HG03280 (cell line): ENCODE measurements around the gene CHRNA7.
"Not testable (repeated sequence)": the region's sequence is repeated elsewhere in the genome, so short reads cannot be mapped to it uniquely, and the experiment has no call there.

Source experiments
- ATAC-seq: cut with Tn5 transposase; IDR thresholded peaks from one replicate; pipeline ENCODE4 v1.9.1; 2021; ENCODE audit warnings: mild to moderate bottlenecking, moderate library complexity; ENCODE audit not compliant: unreplicated experiment

Gene CHRNA7

DNA sequence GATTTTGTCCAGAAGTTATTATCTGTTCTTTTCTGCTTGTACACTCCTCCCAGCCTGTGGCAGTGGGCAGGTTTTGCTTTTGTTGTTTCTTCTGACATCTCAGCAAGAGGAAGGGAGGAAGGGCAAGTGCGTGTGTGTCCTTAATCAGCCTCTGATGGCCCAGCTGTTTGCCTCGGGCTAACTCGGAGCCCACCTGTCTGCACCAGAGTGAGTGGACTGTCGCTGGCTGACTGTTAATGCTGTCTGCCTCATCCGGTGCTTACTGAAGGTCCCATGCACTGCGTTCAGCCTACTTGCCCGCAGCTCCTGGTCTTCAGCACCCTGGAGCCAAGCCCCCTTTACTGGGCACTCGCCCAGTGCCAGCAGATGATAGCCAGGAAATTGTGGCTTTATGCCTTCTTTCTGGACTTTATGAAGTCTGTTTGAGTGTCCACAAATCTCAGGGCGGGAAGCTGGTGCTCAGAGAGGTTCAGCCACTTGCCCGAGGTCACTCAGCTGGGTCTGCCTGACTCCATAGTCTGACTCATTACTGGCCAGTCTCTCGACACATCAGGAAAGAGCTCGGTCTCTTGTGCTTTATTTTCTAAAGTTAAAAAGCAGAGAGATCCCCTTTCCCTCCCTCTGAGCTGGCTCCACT lies 89.5 kb downstream of the CHRNA7 start:
- ATAC-seq: no peak

DNA sequence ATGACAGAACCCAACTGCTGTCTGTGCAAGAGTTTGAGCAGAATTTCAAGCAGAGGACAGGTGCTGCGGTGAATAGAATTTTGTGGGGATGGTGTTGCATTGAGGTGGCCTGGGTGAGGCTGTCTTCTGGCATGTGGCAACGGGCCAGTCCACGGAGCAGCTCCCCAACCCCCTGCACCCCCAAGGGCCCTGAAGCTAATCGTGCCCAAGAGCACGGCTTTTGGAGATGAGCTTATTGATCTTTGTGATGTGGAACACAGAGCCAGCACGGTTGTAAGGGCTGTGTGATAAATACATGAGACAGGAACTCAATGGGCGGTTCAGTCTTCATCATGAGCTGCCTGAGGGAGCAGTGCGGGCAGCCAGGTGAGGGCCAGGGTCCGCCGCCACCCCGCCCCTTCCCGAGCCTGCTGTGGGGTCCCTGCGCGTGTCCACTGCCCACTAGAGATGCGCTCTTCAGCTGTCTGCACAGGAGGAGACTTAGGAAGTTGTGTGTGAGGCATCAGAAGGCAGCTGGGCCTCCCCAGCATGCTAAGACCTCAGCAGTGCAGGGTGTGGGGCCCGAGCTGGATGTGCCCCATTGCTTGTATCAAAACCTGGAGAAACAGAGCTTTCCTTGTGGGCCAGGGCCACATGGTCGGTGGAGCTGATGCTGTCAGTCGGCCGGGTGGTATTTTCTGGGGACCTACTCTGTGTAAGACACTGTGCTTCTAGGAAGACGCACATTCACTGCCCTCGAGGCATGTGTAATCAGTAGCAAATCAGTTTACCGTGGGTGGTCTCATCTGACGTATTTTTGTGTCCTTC lies 90.5 kb downstream of the CHRNA7 start:
- ATAC-seq: no peak

DNA sequence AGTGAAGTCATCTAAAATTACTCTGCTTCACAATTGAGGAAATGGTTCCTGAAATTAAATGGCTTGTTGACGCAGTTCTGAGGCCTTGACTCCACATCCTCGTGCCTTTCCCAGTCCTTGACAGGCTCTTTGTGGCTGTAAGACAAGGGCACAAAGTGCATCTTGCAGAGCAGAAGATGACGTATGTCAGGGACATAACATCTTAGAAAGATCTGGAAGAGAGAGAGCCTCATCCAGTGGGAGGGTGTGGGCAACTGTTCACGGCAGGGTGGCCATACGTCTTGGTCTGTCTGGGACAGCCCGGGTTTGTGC lies 91.0 kb downstream of the CHRNA7 start:
- no peak for ATAC-seq

DNA sequence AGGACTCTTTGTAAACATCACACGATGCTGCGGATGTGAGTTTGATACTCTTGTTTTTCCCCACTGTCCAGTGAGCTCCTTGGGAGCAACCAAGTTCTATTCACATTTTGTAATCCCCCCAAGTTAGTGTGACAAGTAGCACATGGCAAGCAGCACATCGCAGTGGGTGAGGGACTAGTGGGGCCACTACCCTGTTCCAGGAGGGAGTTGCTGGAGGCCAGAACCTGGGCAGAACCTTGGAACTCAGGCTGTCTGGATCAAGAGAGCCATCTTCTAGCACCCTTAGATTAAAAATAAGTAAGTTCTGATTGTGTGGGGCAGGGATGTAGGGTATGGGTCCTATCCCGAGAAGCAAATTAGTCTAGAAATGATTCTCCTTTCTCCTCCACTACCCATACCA lies 91.7 kb downstream of the CHRNA7 start:
- ATAC-seq: no peak

DNA sequence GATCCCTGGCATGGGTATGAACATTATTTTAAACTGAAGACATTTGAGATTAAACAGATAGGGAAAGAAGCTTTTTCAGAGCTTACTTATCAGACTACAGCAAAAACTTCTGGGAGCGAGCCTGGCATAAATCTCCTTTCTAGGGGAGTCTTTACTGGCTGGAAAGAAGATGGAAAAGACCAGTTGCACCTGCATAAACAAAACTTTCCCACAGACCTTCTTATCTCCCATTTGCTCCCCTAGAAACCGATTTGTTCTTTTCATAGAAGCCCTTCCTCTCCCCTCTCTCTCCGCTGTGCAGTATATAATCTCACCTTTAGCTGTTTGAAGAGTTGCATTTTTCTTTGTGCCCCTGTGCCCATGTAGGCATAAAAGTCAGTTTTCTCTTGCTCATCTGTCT lies 93.2 kb downstream of the CHRNA7 start:
- no peak for ATAC-seq

DNA sequence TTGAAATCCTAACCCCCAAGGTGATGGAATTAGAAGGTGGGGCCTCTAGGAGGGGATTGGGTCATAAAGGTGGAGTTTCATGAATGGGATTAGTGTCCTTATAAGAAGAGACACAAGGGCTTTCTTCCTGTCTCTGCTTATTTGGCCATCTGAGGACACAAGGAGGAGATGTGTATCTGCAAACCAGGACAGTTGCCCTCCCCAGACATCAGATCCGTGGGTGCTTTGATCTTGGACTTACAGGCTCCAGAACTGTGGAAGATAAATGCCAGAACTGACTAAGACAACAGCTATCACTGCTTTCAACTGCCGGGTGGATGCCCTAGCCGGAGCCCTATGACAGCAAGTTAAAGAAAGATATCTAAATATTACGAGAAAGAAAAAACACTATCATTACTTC lies 94.4 kb downstream of the CHRNA7 start:
- ATAC-seq: no peak

DNA sequence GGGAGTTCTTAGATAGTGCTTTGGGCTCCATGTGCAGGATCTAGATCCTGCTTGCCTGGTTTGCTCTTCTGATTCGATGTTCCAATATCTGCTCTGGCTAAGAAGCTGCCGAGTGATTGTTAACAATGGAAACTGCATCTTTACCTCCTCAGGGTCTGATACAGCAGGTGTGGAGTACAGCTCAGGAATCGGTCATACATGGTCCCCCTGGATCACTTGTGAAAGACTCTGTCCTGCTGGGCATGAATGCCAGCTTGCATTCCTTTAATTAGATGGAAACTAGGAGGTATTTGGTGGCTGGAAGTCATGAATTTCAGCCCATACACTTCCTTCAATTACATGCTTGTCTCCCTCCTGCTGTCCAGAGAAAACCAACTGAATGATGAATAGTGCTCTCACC lies 95.3 kb downstream of the CHRNA7 start:
- ATAC-seq: no peak

DNA sequence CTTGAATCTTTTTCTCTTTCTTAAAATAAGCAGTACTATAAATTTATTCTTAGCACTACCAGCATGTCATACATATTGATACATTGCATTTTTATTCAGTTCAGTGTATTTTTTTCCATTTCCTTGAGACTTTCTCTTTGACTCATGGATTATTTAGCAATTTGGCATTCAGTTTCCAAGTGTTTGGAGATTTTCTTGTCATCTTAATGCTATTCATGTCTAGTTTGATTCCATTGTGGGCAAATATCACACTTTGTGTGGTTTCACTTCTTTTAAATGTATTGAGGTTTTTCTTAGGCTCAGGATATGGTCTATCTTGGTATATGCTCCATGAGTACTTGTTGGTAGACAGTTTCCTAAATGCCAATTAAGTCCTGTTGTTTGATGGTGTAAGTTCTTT lies 99.5 kb downstream of the CHRNA7 start:
- no peak for ATAC-seq

DNA sequence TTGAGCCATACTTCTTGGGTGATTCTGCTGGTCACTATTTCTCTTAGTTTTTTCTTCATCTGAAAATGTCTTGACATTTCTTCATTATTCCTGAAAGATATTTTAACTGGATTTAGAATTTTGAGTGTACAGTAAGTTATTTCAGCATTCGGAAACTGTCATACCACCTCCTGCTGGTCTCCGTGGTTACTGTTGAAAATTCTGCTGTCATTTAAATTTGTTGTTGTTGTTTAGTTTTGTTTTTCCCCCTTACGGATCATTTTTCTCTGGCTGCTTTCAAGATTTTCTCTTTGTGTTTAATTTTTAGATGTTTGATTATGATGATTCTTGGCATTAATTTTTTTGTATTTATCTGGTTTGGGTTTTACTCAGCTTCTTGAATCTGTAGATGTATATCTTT lies 100.5 kb downstream of the CHRNA7 start:
- ATAC-seq: no peak

DNA sequence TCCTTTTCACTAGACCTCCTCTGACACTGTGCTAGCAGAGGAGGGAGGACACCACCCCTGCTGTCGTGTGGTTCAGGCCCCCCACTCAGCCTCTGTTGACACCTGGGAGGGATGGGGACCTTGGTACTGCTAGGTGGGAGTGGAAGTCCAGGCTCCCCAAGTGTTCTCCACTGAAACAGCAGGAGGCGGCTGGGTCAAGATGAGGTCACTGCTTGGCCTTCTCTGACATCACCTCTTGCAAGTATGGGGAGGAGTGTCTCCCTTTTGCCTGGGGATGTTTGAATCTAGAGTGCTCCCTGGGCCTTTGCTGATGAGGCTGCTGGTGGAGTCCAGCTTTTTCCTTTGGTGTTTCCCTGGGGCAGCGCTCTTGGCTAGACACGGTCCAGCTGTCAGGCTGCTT lies 101.5 kb downstream of the CHRNA7 start:
- no peak for ATAC-seq

DNA sequence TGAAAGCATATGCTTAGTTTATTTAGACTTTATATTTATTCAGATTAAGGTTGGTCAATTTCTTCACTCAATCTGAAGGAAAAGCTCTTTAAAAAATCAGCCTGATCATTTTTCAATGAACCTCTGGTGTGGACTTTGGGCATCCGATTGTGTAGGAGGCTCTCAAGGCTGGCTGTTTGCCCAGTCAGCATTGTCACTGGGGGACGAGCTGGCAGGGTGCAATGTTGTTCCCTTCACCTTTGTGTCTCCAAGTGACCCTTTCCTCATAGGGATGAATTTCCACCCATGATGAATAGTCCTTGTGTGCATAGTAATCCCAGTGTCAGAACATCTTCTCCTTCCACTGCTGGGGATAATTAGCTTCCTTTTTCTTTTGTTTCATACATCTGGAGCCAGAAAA lies 102.5 kb downstream of the CHRNA7 start:
- no peak for ATAC-seq

DNA sequence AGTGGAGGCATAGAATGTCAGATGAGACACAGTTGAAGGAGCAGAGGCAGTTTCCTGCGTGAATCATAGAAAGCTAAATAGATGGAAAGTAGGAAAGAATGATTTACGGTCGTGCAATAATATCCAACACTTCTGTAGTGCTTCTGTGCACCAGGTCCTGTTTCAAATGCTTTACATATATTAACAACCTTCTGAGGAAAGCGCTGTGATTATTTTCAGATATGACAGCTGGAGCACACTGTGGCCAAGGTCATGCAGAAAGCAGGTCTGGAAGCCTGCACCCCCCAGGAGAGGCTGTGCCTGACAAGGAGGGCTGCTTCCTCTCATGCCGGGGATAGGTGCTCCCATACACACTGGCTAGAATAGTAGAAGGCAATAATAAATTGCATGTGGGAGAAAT lies 104.5 kb downstream of the CHRNA7 start:
- ATAC-seq: no peak

DNA sequence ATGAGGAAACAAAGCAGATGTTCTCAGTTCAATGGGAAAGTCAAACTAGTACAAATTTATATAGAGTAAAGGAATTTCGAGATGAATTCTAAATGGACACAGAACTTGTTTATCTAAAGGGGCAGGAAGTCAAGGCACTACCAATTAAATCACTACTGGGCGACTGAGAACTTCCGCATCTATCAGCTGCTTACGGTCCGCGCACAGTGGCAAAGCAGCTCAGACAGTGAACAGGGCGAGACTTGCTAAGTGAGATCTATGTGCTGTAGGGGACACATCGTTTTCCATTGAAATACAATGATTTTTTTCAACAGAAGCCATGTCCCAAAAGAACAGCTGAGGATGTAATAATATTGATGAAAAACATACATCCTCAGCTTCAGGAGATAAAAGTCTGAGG lies 105.0 kb downstream of the CHRNA7 start:
- no peak for ATAC-seq

DNA sequence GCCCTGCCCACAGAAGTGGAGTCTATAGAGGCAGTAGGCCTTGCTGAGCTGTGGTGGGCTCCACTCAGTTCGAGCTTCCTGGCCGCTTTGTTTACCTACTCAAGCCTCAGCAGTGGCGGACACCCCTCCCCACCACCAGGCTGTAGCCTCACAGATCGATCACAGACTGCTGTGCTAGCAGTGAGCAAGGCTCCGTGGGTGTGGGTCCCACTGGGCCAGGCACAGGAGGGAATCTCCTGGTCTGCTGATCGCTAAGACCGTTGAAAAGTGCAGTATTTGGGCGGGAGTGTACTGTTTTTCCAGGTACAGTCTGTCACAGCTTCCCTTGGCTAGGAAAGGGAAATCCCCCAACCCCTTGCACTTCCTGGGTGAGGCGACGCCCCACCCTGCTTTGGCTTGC lies 115.2 kb downstream of the CHRNA7 start:
- not testable (repeated sequence) for ATAC-seq

DNA sequence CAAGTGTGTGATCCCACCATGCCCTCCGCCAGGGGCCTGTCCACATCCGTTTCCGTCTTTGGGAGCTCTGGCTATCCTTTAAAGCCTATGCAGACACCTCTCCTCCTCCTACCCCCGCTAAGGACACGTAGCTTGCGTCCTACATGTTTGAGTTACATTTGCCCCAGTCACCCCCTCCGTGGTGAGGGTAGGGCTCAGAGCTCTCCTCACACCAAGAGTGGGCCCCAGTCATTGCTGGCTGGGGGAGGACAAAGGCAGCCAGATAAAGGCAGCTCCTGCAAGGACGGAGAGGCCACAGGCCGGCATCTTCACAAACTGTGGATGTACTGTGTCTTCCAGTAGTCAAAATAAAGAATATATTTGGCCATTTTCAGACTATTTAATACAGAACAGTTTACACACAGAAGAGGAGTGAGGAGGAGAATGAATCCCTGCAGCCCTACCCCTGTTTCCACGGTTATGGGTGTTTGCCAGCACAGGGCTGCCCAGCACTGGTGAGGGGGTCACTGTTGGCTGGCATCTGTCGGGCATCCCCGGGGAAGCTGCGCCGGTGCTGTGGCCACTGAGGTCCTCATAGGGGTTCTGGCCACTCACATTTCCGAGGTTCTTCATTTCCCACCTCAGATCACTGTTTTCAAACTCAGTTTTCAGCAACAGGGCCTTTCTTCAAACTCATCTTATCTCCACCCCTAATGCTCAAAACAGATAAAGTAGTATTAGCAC lies 118.7 kb downstream of the CHRNA7 start:
- no peak for ATAC-seq

DNA sequence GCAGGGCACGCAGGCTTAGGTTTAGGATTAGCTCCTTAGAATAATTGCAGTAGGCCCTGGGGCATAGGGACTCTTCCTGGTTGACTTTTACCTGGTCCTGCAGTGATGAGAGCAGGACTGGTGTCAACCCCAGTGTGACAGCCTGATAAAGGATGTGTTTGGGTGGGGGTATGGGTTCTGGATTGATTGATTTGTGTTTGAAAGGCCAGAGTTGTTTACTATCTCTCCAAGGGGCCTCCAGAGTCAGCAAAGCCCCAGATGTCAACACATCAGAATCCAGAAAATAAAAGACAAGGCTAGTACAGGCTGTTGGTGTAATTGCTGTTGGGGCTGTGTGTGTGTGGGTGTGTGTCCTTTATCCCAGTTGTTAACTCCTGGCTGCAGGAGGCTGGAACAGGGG lies 122.3 kb downstream of the CHRNA7 start:
- no peak for ATAC-seq

DNA sequence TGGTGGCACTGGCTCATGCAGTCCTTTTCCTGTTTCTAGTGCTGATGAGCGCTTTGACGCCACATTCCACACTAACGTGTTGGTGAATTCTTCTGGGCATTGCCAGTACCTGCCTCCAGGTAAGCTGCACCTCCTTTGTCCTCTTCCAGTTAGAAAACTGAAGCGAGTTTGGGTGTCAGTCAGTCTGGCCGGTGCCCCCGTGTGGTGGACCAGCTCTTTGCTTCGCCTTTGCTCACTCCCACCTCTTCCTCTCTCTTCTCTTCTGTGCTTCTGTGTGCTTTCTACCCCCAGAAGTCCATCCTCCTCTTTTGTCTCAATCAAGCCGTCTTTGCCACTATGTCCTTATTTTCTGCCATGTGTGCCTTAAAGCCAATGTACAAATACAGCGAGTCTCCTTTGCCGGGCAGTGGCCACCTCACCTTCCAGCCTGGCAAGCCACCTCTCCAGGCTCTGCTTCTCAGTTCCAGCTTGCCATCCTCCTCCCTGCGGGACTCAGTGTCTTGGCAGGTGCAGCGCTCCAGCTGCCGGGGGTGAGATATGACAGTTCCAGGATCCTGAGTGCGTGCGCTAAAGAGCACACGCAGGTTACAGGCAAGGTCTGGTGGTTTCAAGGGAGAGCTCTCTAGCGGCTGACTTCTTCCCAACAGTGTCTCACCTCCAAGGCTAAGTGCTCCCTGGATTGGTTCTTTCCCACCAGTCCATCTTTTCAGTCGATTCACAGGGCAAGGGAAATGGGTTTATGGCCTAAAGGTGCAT lies 123.7 kb downstream of the CHRNA7 start:
- not testable (repeated sequence) for ATAC-seq

DNA sequence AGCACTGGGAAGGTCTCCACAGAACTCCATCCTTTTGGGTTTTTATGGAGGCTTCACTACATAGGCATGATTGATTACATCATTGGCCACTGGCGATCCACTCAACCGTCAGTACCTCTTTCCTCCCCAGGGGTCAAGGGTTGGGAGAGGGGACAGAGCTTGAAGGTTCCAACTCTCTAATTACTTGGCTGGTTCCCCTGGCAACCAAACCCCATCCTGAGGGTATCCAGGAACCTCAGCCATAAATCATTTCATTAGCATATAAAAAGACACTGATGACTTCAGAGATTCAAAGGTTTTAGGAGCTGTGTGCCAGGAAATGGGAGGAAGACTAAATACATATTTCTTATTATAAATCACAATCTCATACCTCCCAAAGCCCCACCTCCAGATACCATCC lies 131.8 kb downstream of the CHRNA7 start:
- not testable (repeated sequence) for ATAC-seq

DNA sequence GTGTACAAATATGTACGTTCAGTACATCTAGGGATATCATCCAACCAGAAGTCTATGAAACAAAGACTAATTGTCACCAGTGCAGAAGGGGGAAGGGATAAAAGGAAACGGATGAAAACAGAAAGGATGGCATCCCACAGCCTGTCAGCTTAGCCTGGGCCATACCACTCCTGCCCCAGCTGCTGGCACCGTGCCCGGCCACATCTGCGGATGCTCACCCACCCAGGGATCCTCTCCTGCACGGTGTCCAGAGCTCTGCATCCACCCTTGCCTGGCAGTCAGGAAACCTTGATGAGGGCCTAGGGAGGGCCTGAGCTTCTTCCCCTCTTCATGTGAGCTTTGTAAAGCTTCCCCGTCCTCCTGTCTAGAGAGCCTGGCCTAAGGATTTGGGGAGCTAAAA lies 133.8 kb downstream of the CHRNA7 start:
- not testable (repeated sequence) for ATAC-seq

DNA sequence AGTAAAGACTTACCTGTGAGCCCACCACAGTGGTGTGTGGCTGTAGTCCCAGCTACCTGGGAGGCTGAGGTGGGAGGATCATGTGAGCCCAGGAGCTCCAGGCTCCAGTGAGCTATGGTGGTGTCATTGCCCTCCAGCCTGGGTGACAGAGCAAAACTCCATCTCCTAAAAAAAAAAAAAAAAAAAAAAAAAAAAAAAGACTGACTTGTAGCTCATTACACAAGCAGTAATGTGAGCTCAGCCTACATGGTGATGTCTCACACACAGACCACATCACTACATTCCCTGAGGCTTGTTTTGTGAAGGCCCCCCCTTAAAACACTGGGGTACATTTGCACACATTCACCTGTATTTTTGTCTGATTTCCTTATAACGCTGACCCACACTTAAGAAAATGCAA lies 134.4 kb downstream of the CHRNA7 start:
- ATAC-seq: not testable (repeated sequence)

DNA sequence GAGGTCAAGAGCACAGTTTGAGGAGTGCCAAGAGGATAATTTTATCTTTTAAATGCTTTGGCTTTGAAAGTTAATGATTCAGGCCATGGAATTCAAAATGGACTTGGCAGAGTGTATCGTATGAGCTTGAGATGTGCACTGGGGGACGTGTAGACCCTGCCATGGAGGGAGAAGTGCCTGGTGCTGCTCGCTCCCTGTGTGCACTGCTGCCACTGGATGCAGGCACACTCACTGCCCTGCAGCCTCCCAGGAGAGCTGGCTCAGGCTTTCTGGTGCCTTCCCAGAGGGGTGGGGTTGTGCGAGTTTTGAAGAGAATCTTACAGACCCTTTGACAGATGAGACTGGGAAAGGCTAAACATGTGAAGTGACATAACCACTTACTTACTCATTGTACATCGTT lies 135.5 kb downstream of the CHRNA7 start:
- ATAC-seq: not testable (repeated sequence)
